HG02885 (cell line): ENCODE results near the gene NOXO1.

Experiments used
- ATAC-seq: cut with Tn5 transposase; IDR thresholded peaks from one replicate; pipeline ENCODE4 v1.9.1; 2021; ENCODE audit warnings: mild to moderate bottlenecking; ENCODE audit not compliant: unreplicated experiment, poor library complexity

NOXO1 gene

DNA sequence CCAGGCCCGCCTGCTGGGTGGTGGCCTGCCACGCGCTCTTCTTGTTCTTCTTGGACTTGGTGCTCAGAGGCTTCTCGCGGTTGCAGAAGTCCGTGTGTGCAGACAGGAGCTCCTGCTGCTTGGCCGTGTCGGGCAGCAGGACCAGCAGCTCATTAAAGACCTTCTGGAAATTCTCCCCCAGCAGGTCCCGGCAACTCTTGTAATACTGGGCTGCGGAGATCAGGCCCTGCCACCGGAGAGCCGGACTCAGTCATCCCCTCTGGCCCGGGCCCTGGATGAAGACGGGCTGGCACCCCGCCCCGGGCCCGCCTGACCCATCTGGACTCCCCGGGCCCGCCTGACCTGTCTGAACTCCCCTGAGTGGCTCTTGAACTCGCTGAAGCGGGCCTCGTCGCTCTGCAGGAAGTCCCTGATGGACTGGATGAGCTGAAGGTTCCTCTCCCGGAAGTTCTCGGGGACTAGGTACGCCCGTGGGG lies 17.1 kb upstream of the NOXO1 start:
- no peak for ATAC-seq

- no peak for ATAC-seq
These were observed 16.5 kb upstream of the NOXO1 start for GRCh38 chr16:1997494-1998359.

DNA sequence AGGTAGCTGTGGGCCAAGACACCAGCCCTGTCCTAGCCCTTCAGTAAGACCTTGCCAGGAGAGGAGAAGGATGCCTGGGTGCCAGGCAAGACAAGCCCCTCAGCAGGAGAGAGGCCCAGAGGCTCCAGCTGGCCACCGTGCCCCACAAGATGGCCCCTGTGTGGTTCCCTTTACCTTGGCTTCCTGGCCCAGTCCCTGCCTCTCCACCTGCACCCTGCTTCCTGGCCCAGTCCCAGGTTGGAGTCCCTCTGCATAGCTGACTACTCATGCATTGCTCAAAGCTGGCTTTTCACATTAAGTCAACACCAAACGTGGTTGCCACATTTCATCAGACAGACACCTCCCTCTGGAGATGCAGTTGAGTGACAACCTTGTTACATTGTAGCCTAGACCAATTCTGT lies 12.5 kb upstream of the NOXO1 start:
- ATAC-seq, result no peak

DNA sequence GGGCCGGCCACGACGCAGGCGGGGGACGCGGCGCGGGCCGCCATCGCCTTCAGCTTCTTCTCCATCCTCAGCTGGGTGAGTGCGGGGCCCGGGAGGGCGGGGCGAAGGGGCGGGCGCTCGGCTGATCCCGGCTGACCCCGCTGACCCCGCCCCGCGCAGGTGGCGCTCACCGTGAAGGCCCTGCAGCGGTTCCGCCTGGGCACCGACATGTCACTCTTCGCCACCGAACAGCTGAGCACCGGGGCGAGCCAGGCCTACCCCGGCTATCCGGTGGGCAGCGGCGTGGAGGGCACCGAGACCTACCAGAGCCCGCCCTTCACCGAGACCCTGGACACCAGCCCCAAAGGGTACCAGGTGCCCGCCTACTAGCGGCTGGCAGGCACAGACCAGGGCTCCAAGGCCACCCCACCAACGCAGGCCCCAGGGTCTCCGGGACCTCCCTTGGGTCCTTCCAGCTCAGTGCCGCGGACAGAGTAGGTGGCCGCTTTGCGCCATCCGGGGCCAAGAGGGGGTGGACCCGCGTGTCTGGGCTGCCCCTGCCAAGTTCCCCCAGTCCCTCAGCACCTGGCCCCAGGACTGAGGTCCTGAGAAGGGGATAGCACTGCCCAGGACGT lies 11.5 kb upstream of the NOXO1 start:
- no peak for ATAC-seq

DNA sequence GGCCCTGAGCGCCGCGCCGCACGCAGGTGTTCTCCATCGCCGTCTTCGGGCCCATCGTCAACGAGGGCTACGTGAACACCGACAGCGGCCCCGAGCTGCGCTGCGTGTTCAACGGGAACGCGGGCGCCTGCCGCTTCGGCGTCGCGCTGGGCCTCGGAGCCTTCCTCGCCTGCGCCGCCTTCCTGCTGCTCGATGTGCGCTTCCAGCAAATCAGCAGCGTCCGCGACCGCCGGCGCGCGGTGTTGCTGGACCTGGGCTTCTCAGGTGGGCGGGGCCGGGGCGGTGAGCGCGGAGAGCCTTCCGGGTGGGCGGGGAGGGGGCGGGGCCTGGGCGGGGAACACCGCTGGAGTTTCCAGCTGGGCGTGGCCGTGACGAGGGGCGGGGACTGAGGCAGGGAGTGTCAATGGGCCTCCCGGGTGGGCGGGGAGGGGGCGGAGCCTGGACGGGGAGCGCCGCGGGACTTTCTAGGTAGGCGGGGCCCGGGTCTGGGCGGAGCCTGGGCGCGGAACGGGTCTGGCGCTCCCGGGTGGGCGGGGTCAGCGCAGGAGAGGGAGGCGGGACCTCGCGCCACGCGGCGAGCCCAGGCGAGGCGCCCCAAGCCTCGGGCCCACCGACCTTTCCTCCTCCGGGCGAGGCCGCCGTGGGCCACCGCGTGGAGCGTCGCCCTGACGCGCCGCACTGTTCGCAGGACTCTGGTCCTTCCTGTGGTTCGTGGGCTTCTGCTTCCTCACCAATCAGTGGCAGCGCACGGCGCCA lies 10.9 kb upstream of the NOXO1 start:
- ATAC-seq, result peak; percentile 59

- no peak for ATAC-seq
These were observed 10.3 kb upstream of the NOXO1 start for GRCh38 chr16:1991588-1991947.

GRCh38 chr16:1991135-1991551 lies 9.9 kb upstream of the NOXO1 start:
- ATAC-seq, result no peak

DNA sequence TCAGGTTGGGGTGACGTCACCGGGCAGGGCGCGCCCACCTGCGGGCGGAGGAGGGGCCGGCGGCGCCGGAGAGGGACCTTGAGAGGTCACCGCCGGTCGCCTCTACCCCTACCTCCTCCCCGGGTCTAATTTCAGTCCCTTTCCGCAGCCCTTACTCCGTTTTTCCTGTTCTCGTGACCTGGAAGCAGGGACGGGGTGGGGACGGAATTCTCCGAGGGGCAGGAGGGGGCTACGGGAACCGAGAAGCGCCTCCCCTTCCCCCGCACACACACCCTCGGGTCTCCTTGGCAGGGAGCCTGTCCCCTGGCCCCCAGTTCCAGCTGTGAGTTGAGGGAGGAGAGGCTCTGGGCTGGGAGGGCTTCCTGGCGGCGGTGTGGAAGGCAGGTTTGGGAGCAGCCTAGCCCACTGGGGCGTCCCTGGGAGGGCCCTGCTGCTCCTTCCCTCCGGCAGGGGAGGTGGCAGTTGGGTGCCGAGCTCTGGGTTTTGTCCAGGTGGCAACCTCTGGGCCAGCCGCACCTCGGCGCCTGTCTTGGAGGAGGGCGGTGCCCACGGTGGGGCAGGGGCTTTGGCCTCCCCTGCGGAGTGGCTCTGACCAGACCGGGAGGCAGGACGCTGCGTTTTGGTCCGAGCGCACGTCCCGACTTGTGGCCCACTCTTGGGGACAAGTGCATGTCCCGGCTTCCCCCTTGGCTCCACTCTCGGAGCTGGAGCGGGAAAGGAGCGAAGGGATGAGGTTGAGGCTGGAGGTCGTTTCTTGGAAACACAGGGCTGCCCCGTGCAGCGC lies 9.3 kb upstream of the NOXO1 start:
- ATAC-seq, result no peak

GRCh38 chr16:1990101-1990350 lies 8.8 kb upstream of the NOXO1 start:
- no peak for ATAC-seq

GRCh38 chr16:1989209-1990100 lies 8.2 kb upstream of the NOXO1 start, which contains the start of gene SYNGR3:
TSS of gene SYNGR3 (plus strand) at chr16:1989970. CDS start at chr16:1990103, 133 bp downstream.
- ATAC-seq, result no peak

DNA sequence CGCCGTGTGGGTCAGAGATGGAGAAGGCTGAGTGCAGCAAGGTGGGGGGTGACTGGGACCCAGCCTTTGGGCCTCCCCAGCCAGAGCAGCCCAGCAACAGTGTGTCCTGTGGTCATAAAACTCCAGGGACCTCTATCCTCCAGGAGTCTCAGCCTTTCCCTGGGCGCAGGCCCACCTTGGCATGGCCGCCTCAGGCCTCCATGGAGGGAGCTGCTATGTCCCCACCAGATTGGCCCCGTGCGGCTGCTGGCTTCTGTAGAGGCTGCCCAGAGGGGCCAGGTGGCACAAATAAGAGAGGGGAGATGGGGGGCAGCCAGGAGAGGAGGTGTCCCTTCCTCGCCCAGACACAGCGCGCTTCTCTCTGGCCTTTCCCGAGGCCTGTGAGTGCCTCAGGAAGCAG lies 5.9 kb upstream of the NOXO1 start:
- no peak for ATAC-seq

GRCh38 chr16:1985466-1986150 lies 4.3 kb upstream of the NOXO1 start:
- no peak for ATAC-seq

DNA sequence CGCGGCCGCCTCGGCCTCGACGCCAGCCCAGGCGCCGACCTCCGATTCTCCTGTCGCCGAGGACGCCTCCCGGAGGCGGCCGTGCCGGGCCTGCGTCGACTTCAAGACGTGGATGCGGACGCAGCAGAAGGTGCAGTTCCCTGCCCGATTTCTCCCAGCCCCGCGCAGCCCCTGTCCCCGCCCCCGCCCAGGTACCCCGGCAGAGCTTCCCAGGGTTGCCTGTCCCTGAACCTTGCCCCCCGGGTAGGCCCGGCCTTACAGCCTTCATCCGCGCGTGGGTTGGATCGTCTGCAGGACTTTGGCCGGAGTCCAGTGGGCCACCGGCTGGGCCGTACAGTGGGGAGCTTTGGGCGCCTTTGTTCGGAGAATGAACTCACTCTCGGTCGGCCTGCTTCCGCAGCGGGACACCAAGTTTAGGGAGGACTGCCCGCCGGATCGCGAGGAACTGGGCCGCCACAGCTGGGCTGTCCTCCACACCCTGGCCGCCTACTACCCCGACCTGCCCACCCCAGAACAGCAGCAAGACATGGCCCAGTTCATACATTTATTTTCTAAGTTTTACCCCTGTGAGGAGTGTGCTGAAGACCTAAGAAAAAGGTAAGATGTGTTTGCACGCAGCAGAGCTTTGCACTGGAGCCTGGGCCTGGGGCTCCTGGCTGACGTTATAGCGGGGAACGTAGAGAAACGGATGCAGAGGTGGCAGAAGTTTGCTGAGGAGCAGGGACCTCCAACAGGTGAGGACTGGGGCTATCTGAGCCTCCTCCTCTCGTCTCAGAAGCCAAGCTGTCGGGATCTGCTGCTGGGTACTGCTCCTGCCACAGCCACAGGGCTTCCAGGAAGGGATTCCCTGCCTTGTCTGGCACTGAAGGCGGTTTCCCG lies 3.3 kb upstream of the NOXO1 start:
- ATAC-seq, result no peak

- peak; percentile 88 for ATAC-seq
These were observed 2.5 kb upstream of the NOXO1 start, which contains the start of gene GFER for GRCh38 chr16:1983544-1984346. TSS of gene GFER (plus strand) at chr16:1984193. CDS start at chr16:1984219, 26 bp downstream.

DNA sequence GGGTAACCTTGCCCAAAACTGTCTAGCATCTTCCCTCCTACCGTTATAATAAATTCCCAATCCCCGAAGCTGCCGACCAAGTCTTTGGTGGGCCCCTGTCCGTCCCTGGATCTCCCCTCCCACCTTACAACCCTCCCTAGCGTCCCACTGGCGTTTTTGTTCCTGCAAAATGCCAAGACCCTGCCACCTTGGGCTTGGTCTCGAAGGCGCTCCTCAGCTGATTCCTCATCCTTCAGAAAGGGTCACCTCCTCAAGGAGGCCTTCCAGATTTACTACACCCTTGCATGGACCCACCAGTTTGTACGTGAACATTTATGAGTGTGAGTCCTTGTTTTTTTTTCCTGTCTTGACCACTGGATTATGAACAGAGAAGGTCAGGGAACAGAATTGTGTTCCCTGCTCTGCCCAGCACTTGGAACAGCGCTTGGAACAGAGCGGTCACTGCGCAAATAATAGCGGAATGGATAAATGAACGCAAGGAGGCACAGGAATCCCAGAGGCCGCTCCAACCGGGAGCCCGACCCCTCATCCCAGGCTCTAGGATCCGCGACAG lies 1.8 kb upstream of the NOXO1 start:
- ATAC-seq, result no peak

- ATAC-seq, result no peak
These were observed 754 bp upstream of the NOXO1 start for GRCh38 chr16:1982013-1982433.

DNA sequence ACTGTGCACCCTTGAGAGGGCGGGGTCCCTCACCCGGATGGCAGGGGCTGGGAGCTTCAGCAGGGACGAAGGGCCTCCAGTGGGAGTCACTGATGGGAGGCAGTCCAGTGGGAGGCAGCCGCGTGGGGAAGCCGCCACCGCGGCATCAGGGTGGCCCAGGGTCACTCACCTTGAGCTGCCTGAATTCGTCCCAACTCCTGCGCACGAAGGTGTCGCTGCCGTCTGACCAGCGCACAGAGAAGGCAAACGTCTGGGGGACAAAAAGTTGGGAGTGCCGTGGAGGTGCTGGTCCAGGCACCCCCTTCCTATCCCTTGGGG lies 540 bp downstream of the NOXO1 start:
- ATAC-seq, result no peak
